GM12878 (cell line): Measurements from ENCODE around the gene ITGAV.

Source experiments
- CTCF ChIP-seq, 3 experiments: IDR thresholded peaks in 2 of 3; conservative IDR thresholded peaks in 1 of 3; 2 replicates each; pipeline ENCODE4 v1.5.1; 2011; ENCODE audit warnings: low read depth in 3 of 3, low read length in 3 of 3, mild to moderate bottlenecking in 3 of 3, control low read depth in 2 of 3, moderate library complexity in 2 of 3, inconsistent platforms in 1 of 3, mixed read lengths in 1 of 3; ENCODE audit not compliant: control insufficient read depth in 2 of 3, insufficient read depth in 1 of 3; ENCODE audit errors: extremely low read depth in 1 of 3
- HCFC1 ChIP-seq: fragments of 150-350 bp; IDR thresholded peaks from 2 replicates; pipeline ENCODE4 v1.6.1; 2014; ENCODE audit warnings: low read length
- HDAC6 ChIP-seq: fragments of 200-600 bp; sonication (generic); IDR thresholded peaks from one replicate; pipeline ENCODE4 v1.8.0; 2017; ENCODE audit warnings: antibody characterized with exemption; ENCODE audit not compliant: unreplicated experiment

GRCh38 chr2:186632417-186632816, 42.6 kb downstream of the ITGAV start:
- TF ChIP-seq HCFC1 (no peak), CTCF (IDR thresholded peaks at IDR 0.05 in 2 of 3, conservative IDR thresholded peaks at IDR 0.05 in 1 of 3; ENCODE audit: control insufficient read depth in 2 of 3, extremely low read depth in 1 of 3, insufficient read depth in 1 of 3, low read depth in 3 of 3, low read length in 3 of 3) (no peak), HDAC6 (no peak)
